ENCODE measurements around the gene IL1RAPL1.

Gene IL1RAPL1

GRCh38 chrX:29229802-29230201 lies 642.6 kb downstream of the IL1RAPL1 start:
- DNase-seq (ENCODE audit: insufficient read length, low spot score) (no peak), FAIRE-seq (no peak)
- no peak for TF ChIP-seq POLR2A (IDR thresholded peaks at IDR 0.05; ENCODE audit: low read depth, low read length)

- FAIRE-seq (no peak), DNase-seq (ENCODE audit: insufficient read length, low spot score) (no peak)
- TF ChIP-seq POLR2A (IDR thresholded peaks at IDR 0.05; ENCODE audit: low read depth, low read length): no peak
Measured at GRCh38 chrX:29231800-29232199, 644.6 kb downstream of the IL1RAPL1 start.

DNA sequence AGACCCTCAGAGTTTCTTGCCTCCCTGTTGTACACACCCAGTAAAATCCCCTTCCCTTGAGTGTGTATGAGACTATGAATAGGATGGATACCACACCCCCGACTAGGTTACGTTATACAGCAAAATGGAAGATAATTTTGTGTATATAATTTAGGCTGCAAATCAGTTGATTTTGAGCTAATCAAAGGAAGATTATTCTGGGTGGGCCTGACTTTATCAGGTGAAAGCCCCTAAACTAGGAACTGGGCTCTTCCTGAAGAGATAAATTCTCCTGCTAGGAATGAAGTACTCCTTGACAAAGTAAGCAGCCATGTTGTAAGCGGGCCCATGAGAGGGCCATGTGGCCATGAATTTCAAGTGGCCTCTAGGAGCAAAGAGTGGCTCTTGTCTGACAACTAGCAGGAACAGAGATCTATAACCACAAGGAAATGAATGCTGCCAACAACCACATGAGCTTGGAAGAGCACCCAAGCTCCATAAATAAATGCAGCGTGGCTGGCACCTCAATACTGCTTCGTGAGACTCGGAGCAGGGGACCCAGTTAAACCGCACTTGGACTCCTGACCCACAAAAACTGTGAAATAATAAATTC lies 646.4 kb downstream of the IL1RAPL1 start:
- TF ChIP-seq POLR2A (IDR thresholded peaks at IDR 0.05; ENCODE audit: low read depth, low read length): no peak
- DNase-seq (ENCODE audit: insufficient read length, low spot score): no peak
- no peak for FAIRE-seq

- DNase-seq (ENCODE audit: insufficient read length, low spot score) (no peak), FAIRE-seq (no peak)
- TF ChIP-seq POLR2A (IDR thresholded peaks at IDR 0.05; ENCODE audit: low read depth, low read length): no peak
Measured at GRCh38 chrX:29237972-29238371, 650.7 kb downstream of the IL1RAPL1 start.

DNA sequence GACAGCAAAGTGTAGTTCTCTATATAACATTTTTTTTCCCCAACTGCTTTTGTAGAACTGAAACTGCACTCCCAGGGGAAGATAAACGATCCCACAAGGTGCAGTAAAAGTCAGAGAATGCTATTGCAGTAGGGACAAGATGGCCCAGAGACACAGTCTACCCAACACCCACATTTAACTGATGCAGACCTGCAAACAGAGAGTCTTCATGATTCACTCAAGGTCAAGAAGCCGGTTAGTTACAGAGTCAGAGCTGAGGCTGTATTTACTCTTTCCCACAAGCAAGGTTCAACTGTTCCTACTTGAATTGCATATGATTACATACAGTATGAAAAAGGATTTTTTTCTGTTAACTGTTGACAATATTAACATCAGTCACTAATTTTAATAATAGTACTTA lies 654.6 kb downstream of the IL1RAPL1 start:
- FAIRE-seq: no peak
- TF ChIP-seq POLR2A (IDR thresholded peaks at IDR 0.05; ENCODE audit: low read depth, low read length): no peak
- no peak for DNase-seq (ENCODE audit: insufficient read length, low spot score)

DNA sequence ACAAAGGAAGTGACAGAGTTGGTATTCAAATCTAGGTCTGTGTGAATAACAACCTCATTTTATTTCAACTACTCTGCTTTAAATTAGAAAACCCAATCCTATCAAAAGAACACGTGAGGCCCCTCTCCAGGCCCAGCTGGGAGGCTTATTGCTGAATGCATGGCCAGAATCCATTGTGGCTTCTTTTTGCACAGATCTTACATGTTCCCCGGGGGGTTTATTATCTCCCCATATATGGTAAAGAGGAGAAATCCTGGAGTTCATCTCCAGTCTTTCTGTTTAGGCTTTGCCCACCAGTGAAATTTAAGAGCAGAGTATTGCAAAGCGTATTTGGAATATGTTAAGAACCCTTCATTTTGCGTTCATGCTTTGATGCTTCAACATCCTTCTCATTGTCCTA lies 655.6 kb downstream of the IL1RAPL1 start:
- FAIRE-seq (no peak), DNase-seq (ENCODE audit: insufficient read length, low spot score) (no peak)
- no peak for TF ChIP-seq POLR2A (IDR thresholded peaks at IDR 0.05; ENCODE audit: low read depth, low read length)

GRCh38 chrX:29243942-29244341 lies 656.7 kb downstream of the IL1RAPL1 start:
- DNase-seq (ENCODE audit: insufficient read length, low spot score): no peak
- no peak for FAIRE-seq
- TF ChIP-seq POLR2A (IDR thresholded peaks at IDR 0.05; ENCODE audit: low read depth, low read length): no peak

GRCh38 chrX:29254515-29254914 lies 667.3 kb downstream of the IL1RAPL1 start:
- TF ChIP-seq POLR2A (IDR thresholded peaks at IDR 0.05; ENCODE audit: low read depth, low read length): no peak
- FAIRE-seq: no peak
- no peak for DNase-seq (ENCODE audit: insufficient read length, low spot score)

GRCh38 chrX:29257521-29257920 lies 670.3 kb downstream of the IL1RAPL1 start:
- no peak for FAIRE-seq
- DNase-seq (ENCODE audit: insufficient read length, low spot score): no peak
- no peak for TF ChIP-seq POLR2A (IDR thresholded peaks at IDR 0.05; ENCODE audit: low read depth, low read length)

- TF ChIP-seq POLR2A (IDR thresholded peaks at IDR 0.05; ENCODE audit: low read depth, low read length): no peak
- no peak for FAIRE-seq
Measured at GRCh38 chrX:29269390-29269789, 682.1 kb downstream of the IL1RAPL1 start.

DNA sequence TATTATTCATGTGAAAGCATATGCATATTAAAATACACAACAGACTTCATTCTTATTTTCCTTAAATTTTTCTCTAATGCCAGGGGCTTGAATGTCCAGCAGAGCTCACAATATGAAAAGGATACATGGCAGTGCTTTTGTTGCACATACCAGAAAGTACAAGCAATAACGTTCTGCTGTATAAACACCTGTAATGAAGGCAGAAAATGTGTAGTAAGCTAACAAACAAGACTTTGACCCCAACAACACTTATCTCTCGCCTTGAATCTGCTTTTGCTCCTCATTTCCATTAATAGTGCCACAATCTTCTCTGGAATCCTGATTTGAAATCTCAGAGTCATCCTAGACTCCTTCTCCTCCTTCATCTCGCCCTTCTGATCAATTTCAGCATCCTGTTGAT lies 687.3 kb downstream of the IL1RAPL1 start:
- no peak for DNase-seq (ENCODE audit: insufficient read length, low spot score)
- FAIRE-seq: no peak
- TF ChIP-seq POLR2A (IDR thresholded peaks at IDR 0.05; ENCODE audit: low read depth, low read length): no peak

More at GRCh38 chrX:29269390-29269789, 682.1 kb downstream of the IL1RAPL1 start:
- no peak for DNase-seq (ENCODE audit: insufficient read length, low spot score)

- FAIRE-seq: no peak
- DNase-seq (ENCODE audit: insufficient read length, low spot score): no peak
- TF ChIP-seq POLR2A (IDR thresholded peaks at IDR 0.05; ENCODE audit: low read depth, low read length): no peak
Measured at GRCh38 chrX:29275928-29276327, 688.7 kb downstream of the IL1RAPL1 start.

DNA sequence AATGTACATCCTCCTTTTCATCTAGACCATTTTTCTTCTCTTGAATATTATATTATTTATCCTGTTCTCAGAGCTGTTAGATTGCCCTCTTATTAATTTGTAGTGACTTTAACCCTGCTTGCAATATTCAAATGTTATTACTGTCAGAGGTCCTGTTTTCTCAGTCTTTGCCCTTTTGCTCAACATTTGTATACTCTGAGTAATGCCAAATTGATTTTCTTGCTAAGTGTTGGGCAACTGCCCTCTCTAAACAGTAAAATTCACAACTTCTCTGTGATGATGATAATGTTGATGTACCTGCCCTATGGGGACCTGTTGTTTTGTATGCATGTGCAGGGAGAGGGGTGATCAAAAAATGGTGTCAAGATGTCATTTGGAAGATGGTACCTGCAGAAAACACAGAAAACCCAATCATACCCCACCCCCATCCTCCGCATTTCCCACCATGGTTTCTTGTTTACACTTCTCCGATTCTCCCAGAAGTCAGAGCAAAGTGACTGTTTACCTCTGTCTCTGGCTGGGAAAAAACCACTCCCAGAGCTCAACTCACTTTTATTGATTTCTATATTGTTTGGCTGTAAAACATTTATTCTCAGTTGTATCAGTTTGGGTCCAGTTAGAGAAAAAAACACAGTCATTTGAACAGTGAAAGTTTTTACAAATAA lies 694.0 kb downstream of the IL1RAPL1 start:
- DNase-seq (ENCODE audit: insufficient read length, low spot score): no peak
- TF ChIP-seq POLR2A (IDR thresholded peaks at IDR 0.05; ENCODE audit: low read depth, low read length): no peak
- FAIRE-seq: no peak

GRCh38 chrX:29285664-29286063 lies 698.4 kb downstream of the IL1RAPL1 start:
- DNase-seq (ENCODE audit: insufficient read length, low spot score): no peak
- no peak for FAIRE-seq
- TF ChIP-seq POLR2A (IDR thresholded peaks at IDR 0.05; ENCODE audit: low read depth, low read length): no peak

- no peak for TF ChIP-seq POLR2A (IDR thresholded peaks at IDR 0.05; ENCODE audit: low read depth, low read length)
- FAIRE-seq (no peak), DNase-seq (ENCODE audit: insufficient read length, low spot score) (no peak)
Measured at GRCh38 chrX:29295987-29296680, 708.9 kb downstream of the IL1RAPL1 start.

All from H54 (cell line).